ENCODE measurements around the gene USP22. TPM values are rescaled to one million over a fixed set of nuclear protein-coding genes. Genes with fewer than 3 reads are reported as not detected.

Gene USP22
- total RNA-seq, 4 donors from 2014 or later, result 101 to 128 (median 104) TPM

- H3K36me3 ChIP-seq, result peaks cover 0 to 7% of the 10 kb centered on the region in 2 donors
- no peaks in the 10 kb centered on the region for H3K9me3 ChIP-seq
- H3K4me1 ChIP-seq, result peaks cover 4 to 42% (median 20%) of the 10 kb centered on the region in 3 donors
- no peak overlapping the region for H3K27ac ChIP-seq
- TF ChIP-seq POLR2A (IDR thresholded peaks at IDR 0.05), result no peak
- no peak for TF ChIP-seq POLR2AphosphoS5 (IDR thresholded peaks at IDR 0.05)
- no peak for TF ChIP-seq EP300 (IDR thresholded peaks at IDR 0.05)
- no peak for TF ChIP-seq CTCF (IDR thresholded peaks at IDR 0.05)
- no peak for ATAC-seq
- no peaks in the 10 kb centered on the region for H3K27me3 ChIP-seq
- WGBS, 2 donors (ENCODE audit: low coverage in 1 of 2), result no CpG with 5 or more reads among the region's 15 CpGs
- H3K4me3 ChIP-seq, result no peak overlapping the region
Observed at GRCh38 chr17:20995164-20995872, 47.5 kb downstream of the USP22 start.

GRCh38 chr17:20994779-20995149, 48.0 kb downstream of the USP22 start:
- ATAC-seq, result no peak
- TF ChIP-seq POLR2AphosphoS5 (IDR thresholded peaks at IDR 0.05), result no peak
- no peak for TF ChIP-seq POLR2A (IDR thresholded peaks at IDR 0.05)
- TF ChIP-seq CTCF (IDR thresholded peaks at IDR 0.05), result no peak
- TF ChIP-seq EP300 (IDR thresholded peaks at IDR 0.05), result no peak
- no peak overlapping the region for H3K27ac ChIP-seq

GRCh38 chr17:20993863-20994778, 48.7 kb downstream of the USP22 start:
- no peak for ATAC-seq
- peak overlapping the region in 1 of 4 donors; percentile 1 for H3K27ac ChIP-seq
- no peaks in the 10 kb centered on the region for H3K36me3 ChIP-seq
- TF ChIP-seq POLR2A (IDR thresholded peaks at IDR 0.05) (no peak), POLR2AphosphoS5 (IDR thresholded peaks at IDR 0.05) (no peak), EP300 (IDR thresholded peaks at IDR 0.05) (no peak), CTCF (IDR thresholded peaks at IDR 0.05) (no peak)
- no peak overlapping the region for H3K4me3 ChIP-seq
- H3K4me1 ChIP-seq, result peaks cover 0 to 30% (median 8%) of the 10 kb centered on the region in 3 donors
- H3K9me3 ChIP-seq, result no peaks in the 10 kb centered on the region
- no peaks in the 10 kb centered on the region for H3K27me3 ChIP-seq
- 100% methylated on average over 1 of the region's 18 CpGs; no CpG with 5 or more reads in 1 of the 2 donors for WGBS, 2 donors (ENCODE audit: low coverage in 1 of 2)

More at GRCh38 chr17:20994779-20995149, 48.0 kb downstream of the USP22 start:
- no peaks in the 10 kb centered on the region for H3K9me3 ChIP-seq
- no CpG with 5 or more reads among the region's 6 CpGs for WGBS, 2 donors (ENCODE audit: low coverage in 1 of 2)
- H3K4me1 ChIP-seq, result peaks cover 4 to 37% (median 15%) of the 10 kb centered on the region in 3 donors
- peaks cover 0 to 2% of the 10 kb centered on the region in 2 donors for H3K36me3 ChIP-seq
- H3K27me3 ChIP-seq, result no peaks in the 10 kb centered on the region
- no peak overlapping the region for H3K4me3 ChIP-seq

- WGBS, 2 donors (ENCODE audit: low coverage in 1 of 2), result 27 to 75% methylated on average over 7 to 12 of the region's 17 CpGs
- no peaks in the 10 kb centered on the region for H3K27me3 ChIP-seq
- peak; percentile 50 for ATAC-seq
- peak overlapping the region in 1 of 4 donors; percentile 1 for H3K27ac ChIP-seq
- H3K9me3 ChIP-seq, result no peaks in the 10 kb centered on the region
- peak overlapping the region in 1 of 2 donors; percentile 19 for H3K4me3 ChIP-seq
- H3K36me3 ChIP-seq, result no peaks in the 10 kb centered on the region
- peaks cover 0 to 21% (median 3%) of the 10 kb centered on the region in 3 donors for H3K4me1 ChIP-seq
- TF ChIP-seq EP300 (IDR thresholded peaks at IDR 0.05) (no peak), CTCF (IDR thresholded peaks at IDR 0.05) (peak in 3 of 4 experiments; percentile 81 to 93 (median 86))
Observed at GRCh38 chr17:20992987-20993862, 49.6 kb downstream of the USP22 start.

All from gastroesophageal sphincter (tissue), 4 donors.